MCF 10A (cell line): Measurements from ENCODE around the gene TM9SF3. TPM values are rescaled to one million over a fixed set of nuclear protein-coding genes. Genes with fewer than 3 reads are reported as not detected.
"Not testable (repeated sequence)": the region's sequence is repeated elsewhere in the genome, so short reads cannot be mapped to it uniquely, and the experiment has no call there.

Experiments
- BruUV-seq: library from RNA; stranded (reverse); fragments of 400-500 nt; replicated peaks from 2 replicates; lab custom pipeline; 2021; lab: Mats Ljungman, UMichigan
- CTCF ChIA-PET: fragments of 300-600 bp; sonication (Branson Sonifier 250); formaldehyde crosslinking; extraction: SDS; loops from one replicate; lab custom pipeline; 2021; ENCODE audit warnings: antibody characterized with exemption, inconsistent platforms; lab: Yijun Ruan, JAX
- POLR2A ChIA-PET: fragments of 300-600, 350-650 bp; sonication (Branson Sonifier 250); formaldehyde crosslinking; extraction: SDS; loops from one replicate; lab custom pipeline; 2020; ENCODE audit warnings: antibody characterized with exemption, inconsistent platforms; lab: Yijun Ruan, JAX
- DNase-seq: peaks from one replicate; pipeline ENCODE4 v3.0.0-alpha.2; 2018; ENCODE audit not compliant: unreplicated experiment
- H3K27ac Mint-ChIP-seq: one replicate; pipeline ENCODE4 v1.8.0; 2022; ENCODE audit warnings: mild to moderate bottlenecking, low read depth, mixed read lengths; ENCODE audit not compliant: unreplicated experiment
- H3K27me3 Mint-ChIP-seq: one replicate; pipeline ENCODE4 v1.8.0; 2022; ENCODE audit warnings: mixed read lengths; ENCODE audit not compliant: insufficient read depth, unreplicated experiment
- H3K36me3 Mint-ChIP-seq: one replicate; pipeline ENCODE4 v1.8.0; 2022; ENCODE audit warnings: mild to moderate bottlenecking, moderate library complexity, mixed read lengths; ENCODE audit not compliant: insufficient read depth, unreplicated experiment
- H3K4me1 Mint-ChIP-seq: one replicate; pipeline ENCODE4 v1.8.0; 2022; ENCODE audit warnings: mixed read lengths; ENCODE audit not compliant: insufficient read depth, unreplicated experiment
- H3K4me3 Mint-ChIP-seq: one replicate; pipeline ENCODE4 v1.8.0; 2022; ENCODE audit warnings: mild to moderate bottlenecking, moderate library complexity, mixed read lengths; ENCODE audit not compliant: unreplicated experiment
- H3K9me3 Mint-ChIP-seq: one replicate; pipeline ENCODE4 v1.8.0; 2022; ENCODE audit warnings: mixed read lengths; ENCODE audit not compliant: unreplicated experiment
- intact Hi-C: fragments of 100-400 bp; cut with micrococcal nuclease; formaldehyde crosslinking; loops from 2 replicates; pipeline ENCODE4 v1.14.1; 2022
- total RNA-seq: library from RNA; stranded (reverse); gene quantifications from 2 replicates; pipeline ENCODE4 v1.2.3, GENCODE V29; 2022
- TF ChIP-seq, protein P1 (sequence below): fragments of 200-600 bp; IDR thresholded peaks from one replicate; pipeline ENCODE4 v1.8.0; 2022; ENCODE audit warnings: antibody characterized with exemption, mild to moderate bottlenecking; ENCODE audit not compliant: unreplicated experiment

TM9SF3 gene
- total RNA-seq, 1 experiment from 2014 or later: 151 TPM

GRCh38 chr10:96576277-96576980 lies 10.4 kb downstream of the TM9SF3 start:
- no peak overlapping the region for H3K4me3 Mint-ChIP-seq
- BruUV-seq: no TSS peak
- no peak overlapping the region for H3K27ac Mint-ChIP-seq
- no peaks in the 10 kb centered on the region for H3K27me3 Mint-ChIP-seq
- TF ChIP-seq, protein P1, sequence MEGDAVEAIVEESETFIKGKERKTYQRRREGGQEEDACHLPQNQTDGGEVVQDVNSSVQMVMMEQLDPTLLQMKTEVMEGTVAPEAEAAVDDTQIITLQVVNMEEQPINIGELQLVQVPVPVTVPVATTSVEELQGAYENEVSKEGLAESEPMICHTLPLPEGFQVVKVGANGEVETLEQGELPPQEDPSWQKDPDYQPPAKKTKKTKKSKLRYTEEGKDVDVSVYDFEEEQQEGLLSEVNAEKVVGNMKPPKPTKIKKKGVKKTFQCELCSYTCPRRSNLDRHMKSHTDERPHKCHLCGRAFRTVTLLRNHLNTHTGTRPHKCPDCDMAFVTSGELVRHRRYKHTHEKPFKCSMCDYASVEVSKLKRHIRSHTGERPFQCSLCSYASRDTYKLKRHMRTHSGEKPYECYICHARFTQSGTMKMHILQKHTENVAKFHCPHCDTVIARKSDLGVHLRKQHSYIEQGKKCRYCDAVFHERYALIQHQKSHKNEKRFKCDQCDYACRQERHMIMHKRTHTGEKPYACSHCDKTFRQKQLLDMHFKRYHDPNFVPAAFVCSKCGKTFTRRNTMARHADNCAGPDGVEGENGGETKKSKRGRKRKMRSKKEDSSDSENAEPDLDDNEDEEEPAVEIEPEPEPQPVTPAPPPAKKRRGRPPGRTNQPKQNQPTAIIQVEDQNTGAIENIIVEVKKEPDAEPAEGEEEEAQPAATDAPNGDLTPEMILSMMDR: no peak
- intact Hi-C loops: no loop called here
- ChIA-PET POLR2A (interaction anchor here (1.4 kb wide), 1 partner anchor 10 kb away, joined by 8 read pairs; the partner anchor contains the start of gene TM9SF3), CTCF (interaction anchor here (1.2 kb wide), 1 partner anchor 11 kb away, joined by 3 read pairs; no protein-coding TSS in a partner anchor)
- H3K36me3 Mint-ChIP-seq: peaks cover 35% of the 10 kb centered on the region
- H3K4me1 Mint-ChIP-seq: peaks cover 38% of the 10 kb centered on the region
- no peaks in the 10 kb centered on the region for H3K9me3 Mint-ChIP-seq
- no peak for DNase-seq

DNA sequence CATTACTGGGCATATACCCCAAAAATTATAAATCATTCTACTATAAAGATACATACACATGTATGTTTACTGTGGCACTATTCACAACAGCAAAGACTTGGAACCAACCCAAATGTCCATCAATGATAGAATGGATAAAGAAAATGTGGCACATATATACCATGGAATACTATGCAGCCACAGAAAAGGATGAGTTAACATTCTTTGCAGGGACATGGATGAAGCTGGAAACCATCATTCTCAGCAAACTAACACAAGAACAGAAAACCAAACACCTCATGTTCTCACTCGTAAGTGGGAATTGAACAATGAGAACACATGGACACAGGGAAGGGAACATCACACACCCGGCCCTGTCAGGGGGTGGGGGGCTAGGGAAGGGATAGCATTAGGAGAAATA lies 12.2 kb downstream of the TM9SF3 start:
- POLR2A ChIA-PET: interaction anchor here (1.1 to 1.5 kb wide), 2 partner anchors 9 to 11 kb away, joined by 3 to 4 read pairs; no protein-coding TSS in a partner anchor
- intact Hi-C loops, DNase-seq, H3K4me3 Mint-ChIP-seq, BruUV-seq, H3K27ac Mint-ChIP-seq, H3K9me3 Mint-ChIP-seq, H3K27me3 Mint-ChIP-seq: not testable (repeated sequence)
- H3K4me1 Mint-ChIP-seq: peaks cover 27% of the 10 kb centered on the region
- CTCF ChIA-PET: interaction anchor here (0.7 kb wide), 1 partner anchor 16 kb away, joined by 3 read pairs; no protein-coding TSS in a partner anchor
- peaks cover 46% of the 10 kb centered on the region for H3K36me3 Mint-ChIP-seq

DNA sequence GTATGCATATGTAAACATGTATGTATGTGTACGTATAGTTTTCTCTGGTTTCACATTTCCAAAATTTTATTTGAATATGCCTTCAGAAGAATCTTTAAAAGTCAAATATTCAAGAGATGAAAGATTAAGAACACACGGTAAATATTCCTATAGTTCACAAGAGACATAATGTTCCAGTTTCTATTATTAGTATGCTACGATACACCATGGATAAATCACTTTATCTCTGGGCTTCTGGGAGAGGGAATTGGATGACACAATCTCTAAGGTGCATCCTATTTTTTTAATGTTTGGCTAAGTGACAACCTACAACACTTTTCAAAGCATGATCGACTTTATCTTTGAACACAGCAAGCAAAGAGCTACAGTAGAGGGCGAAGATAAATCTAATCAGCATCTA lies 13.8 kb downstream of the TM9SF3 start:
- BruUV-seq: TSS peak; percentile 2
- TF ChIP-seq, protein P1: no peak
- ChIA-PET POLR2A (interaction anchor here (1.2 kb wide), 1 partner anchor 11 kb away, joined by 8 read pairs; no protein-coding TSS in a partner anchor), CTCF (interaction anchor here (0.6 kb wide), 1 partner anchor 440 kb away, joined by 3 read pairs; no protein-coding TSS in a partner anchor)
- no peak for DNase-seq
- Mint-ChIP-seq H3K4me3 (no peak overlapping the region), H3K27ac (no peak overlapping the region), H3K9me3 (no peaks in the 10 kb centered on the region), H3K27me3 (no peaks in the 10 kb centered on the region), H3K36me3 (peaks cover 52% of the 10 kb centered on the region), H3K4me1 (peaks cover 17% of the 10 kb centered on the region)
- intact Hi-C loops: no loop called here

GRCh38 chr10:96570983-96571964 lies 15.5 kb downstream of the TM9SF3 start:
- peaks cover 66% of the 10 kb centered on the region for H3K36me3 Mint-ChIP-seq
- H3K27ac Mint-ChIP-seq: no peak overlapping the region
- POLR2A ChIA-PET: interaction anchor here (1.1 kb wide), 1 partner anchor 9 kb away, joined by 3 read pairs; no protein-coding TSS in a partner anchor
- no TSS peak for BruUV-seq
- TF ChIP-seq, protein P1: no peak
- CTCF ChIA-PET: interaction anchor here (0.7 to 1.0 kb wide), 2 partner anchors 176 to 266 kb away, joined by 4 read pairs; no protein-coding TSS in a partner anchor
- no peaks in the 10 kb centered on the region for H3K27me3 Mint-ChIP-seq
- intact Hi-C loops: no loop called here
- H3K4me1 Mint-ChIP-seq: peaks cover 18% of the 10 kb centered on the region
- no peak for DNase-seq
- no peak overlapping the region for H3K4me3 Mint-ChIP-seq
- H3K9me3 Mint-ChIP-seq: no peaks in the 10 kb centered on the region
